ENCODE data around the gene KLHL18.
"Not testable (repeated sequence)": the region's sequence is repeated elsewhere in the genome, so short reads cannot be mapped to it uniquely, and the experiment has no call there.

The KLHL18 gene

GRCh38 chr3:47365213-47366153 is 82.7 kb downstream of the KLHL18 start:
- DNase-seq (ENCODE audit: low spot score), result no peak

- DNase-seq (ENCODE audit: low spot score), result no peak
Observed at GRCh38 chr3:47366833-47367232, 84.1 kb downstream of the KLHL18 start.

- DNase-seq (ENCODE audit: low spot score), result no peak
Observed at GRCh38 chr3:47367631-47368030, 84.9 kb downstream of the KLHL18 start.

- DNase-seq (ENCODE audit: low spot score), result not testable (repeated sequence)
Observed at GRCh38 chr3:47370020-47370419, 87.3 kb downstream of the KLHL18 start.

- DNase-seq (ENCODE audit: low spot score), result peak; percentile 33
Observed at GRCh38 chr3:47370887-47371697, 88.3 kb downstream of the KLHL18 start.

- no peak for DNase-seq (ENCODE audit: low spot score)
Observed at GRCh38 chr3:47374587-47374986, 91.8 kb downstream of the KLHL18 start.

GRCh38 chr3:47376393-47376792 is 93.6 kb downstream of the KLHL18 start:
- DNase-seq (ENCODE audit: low spot score), result no peak

GRCh38 chr3:47377186-47377585 is 94.4 kb downstream of the KLHL18 start:
- DNase-seq (ENCODE audit: low spot score), result no peak

GRCh38 chr3:47378869-47379268 is 96.1 kb downstream of the KLHL18 start:
- no peak for DNase-seq (ENCODE audit: low spot score)

GRCh38 chr3:47379411-47379899 is 96.7 kb downstream of the KLHL18 start:
- DNase-seq (ENCODE audit: low spot score), result no peak

GRCh38 chr3:47380026-47380600 is 97.4 kb downstream of the KLHL18 start:
- DNase-seq (ENCODE audit: low spot score), result no peak

GRCh38 chr3:47380601-47381316 is 98.0 kb downstream of the KLHL18 start, which contains the start of gene PTPN23:
PTPN23 (plus strand) TSS chr3:47381021; CDS start chr3:47381097, 76 bp downstream.
- peak; percentile 99 for DNase-seq (ENCODE audit: low spot score)

- peak; percentile 86 for DNase-seq (ENCODE audit: low spot score)
Observed at GRCh38 chr3:47381317-47382157, 98.8 kb downstream of the KLHL18 start.

- DNase-seq (ENCODE audit: low spot score), result no peak
Observed at GRCh38 chr3:47384425-47384824, 101.7 kb downstream of the KLHL18 start.

GRCh38 chr3:47385007-47385406 is 102.3 kb downstream of the KLHL18 start:
- DNase-seq (ENCODE audit: low spot score), result no peak

- no peak for DNase-seq (ENCODE audit: low spot score)
Observed at GRCh38 chr3:47385796-47386195, 103.1 kb downstream of the KLHL18 start.

GRCh38 chr3:47392933-47393332 is 110.2 kb downstream of the KLHL18 start:
- DNase-seq (ENCODE audit: low spot score), result no peak

GRCh38 chr3:47394140-47394870 is 111.6 kb downstream of the KLHL18 start:
- no peak for DNase-seq (ENCODE audit: low spot score)

GRCh38 chr3:47394881-47395280 is 112.1 kb downstream of the KLHL18 start:
- no peak for DNase-seq (ENCODE audit: low spot score)
